NOMO-1 (cell line): ENCODE measurements around the gene ADNP.

Experiments
- DNase-seq, 2 experiments: peaks; one replicate each; lab custom pipeline; 2025; ENCODE audit not compliant: unreplicated experiment in 2 of 2; lab: John Stamatoyannopoulos, UW

Gene ADNP

GRCh38 chr20:50852085-50852484, 79.2 kb downstream of the ADNP start:
- no peak for DNase-seq

- no peak for DNase-seq
Measured at GRCh38 chr20:50850721-50851286, 80.4 kb downstream of the ADNP start.

- peak; percentile 40 to 45 for DNase-seq
Measured at GRCh38 chr20:50848846-50849673, 82.2 kb downstream of the ADNP start.

- DNase-seq = no peak
Measured at GRCh38 chr20:50848341-50848808, 82.9 kb downstream of the ADNP start.

- no peak for DNase-seq
Measured at GRCh38 chr20:50845566-50846215, 85.5 kb downstream of the ADNP start.

- no peak for DNase-seq
Measured at GRCh38 chr20:50844430-50845100, 86.7 kb downstream of the ADNP start.

- DNase-seq = no peak
Measured at GRCh38 chr20:50843331-50844276, 87.6 kb downstream of the ADNP start.

- DNase-seq = no peak
Measured at GRCh38 chr20:50842821-50843220, 88.4 kb downstream of the ADNP start.
